Stimulated activated CD8-positive, alpha-beta memory T cell treated with anti-CD3 and anti-CD28 coated beads, Interleukin-4, amount 100 ng/mL, for 4 hours (primary cell): ENCODE data around the gene SIM2.

ENCODE experiments used
- DNase-seq, 2 donors: peaks; one replicate each; pipeline ENCODE4 v3.0.0-alpha.2; 2020; ENCODE audit warnings: low read depth in 2 of 2, low spot score in 1 of 2

SIM2 gene

DNA sequence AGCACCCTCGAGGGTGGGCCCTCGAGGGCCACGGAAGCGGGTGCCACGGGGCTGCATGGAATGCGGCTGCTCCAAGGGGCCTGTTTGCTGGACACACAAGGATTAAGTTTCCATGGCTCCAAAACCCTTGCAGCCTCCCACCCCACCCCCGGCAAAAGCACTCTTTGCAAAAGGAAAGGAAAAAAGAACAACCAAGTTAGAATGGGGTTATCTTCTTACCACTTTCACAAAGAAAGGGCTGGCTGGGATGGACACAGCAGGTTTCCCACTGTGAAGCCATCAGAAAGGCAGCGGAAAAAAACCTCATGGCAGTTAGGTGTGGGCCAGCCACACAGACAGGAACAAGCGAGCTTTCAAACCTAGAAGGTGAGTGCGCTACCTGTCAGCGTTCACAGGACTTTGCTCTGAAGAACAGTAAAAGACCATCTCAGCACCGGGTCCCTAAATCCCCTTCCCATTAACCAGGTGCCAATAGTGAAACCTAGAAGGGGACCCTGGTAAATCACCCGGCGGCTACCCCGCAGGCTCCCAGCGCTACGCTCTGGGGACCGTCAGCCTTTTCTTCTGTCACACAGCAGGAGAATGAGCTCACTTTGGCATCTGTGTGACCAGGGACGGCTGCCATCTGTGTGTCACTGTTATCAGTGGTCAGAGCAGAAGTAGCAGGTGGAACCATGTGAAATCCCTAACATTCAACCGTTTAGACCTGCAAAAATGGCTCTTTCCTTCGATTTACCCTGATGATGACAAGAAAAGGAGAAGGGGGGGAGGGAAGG is 93.0 kb downstream of the SIM2 start:
- no peak for DNase-seq

DNA sequence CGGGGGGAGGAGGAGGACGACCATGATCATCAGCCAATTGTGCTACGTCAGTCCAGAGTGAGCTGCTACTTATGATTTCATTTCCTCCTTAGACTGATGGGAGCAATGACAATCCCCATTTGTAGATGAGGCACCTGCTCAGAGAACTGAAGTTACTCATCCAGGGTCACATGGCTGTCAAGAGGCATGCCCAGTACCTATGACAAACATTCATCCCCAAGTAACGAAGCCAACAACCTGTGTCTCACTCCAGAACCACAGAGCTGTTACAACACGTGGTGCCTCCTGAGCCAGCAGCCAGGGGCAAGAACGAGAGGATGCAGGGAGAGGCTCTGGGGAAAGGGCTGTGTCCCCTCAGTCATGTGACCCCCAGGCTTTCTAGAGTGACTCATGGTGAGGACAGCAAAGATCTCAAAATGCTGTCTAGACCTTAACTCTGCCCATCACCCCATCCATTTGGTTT is 93.6 kb downstream of the SIM2 start:
- DNase-seq, result no peak

DNA sequence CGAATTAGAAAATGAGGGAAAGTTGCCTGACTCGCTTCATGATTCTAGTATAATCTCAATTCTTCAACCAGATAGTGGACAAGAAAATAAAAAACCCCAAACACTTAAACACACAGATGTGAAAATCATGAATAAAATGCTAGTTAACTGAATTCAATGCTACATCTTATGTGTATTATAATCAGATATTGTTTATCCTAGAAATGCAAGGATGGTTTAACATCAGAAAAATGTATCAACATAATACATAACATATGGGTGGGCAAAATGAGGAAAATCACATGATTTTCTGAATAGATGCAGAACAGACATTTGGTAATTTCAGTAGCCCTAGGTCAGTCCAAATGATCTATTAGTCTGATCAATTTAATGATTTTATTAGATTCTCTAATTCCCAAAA is 97.2 kb downstream of the SIM2 start:
- no peak for DNase-seq

DNA sequence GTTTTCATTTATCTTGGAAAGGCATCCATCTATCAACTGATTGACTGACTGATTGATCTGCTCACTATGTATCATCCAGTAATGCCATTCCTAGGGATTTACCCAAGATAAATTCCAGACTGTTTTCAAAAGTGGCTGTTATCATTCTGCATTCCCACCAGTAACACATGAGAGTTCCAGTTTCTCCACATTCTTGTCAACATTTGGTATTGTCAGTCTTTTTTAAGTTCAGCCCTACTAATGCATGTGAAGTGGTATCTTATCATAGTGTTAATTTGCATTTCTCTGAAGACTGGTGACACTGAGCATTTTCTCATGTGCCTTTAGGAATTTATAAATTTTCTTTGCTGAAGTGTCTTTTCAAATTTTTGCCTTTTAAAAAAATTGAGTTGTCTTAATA is 99.6 kb downstream of the SIM2 start:
- DNase-seq, result no peak
